Thyroid gland (tissue), 4 donors: ENCODE data around the gene THBS1. TPM values are rescaled to one million over a fixed set of nuclear protein-coding genes. Genes with fewer than 3 reads are reported as not detected.

Experiments used
- DNase-seq, 2 donors: peaks; one replicate each; pipeline ENCODE4 v3.0.0-alpha.2; 2019
- H3K27ac ChIP-seq, 3 donors: fragments of 200-600 bp; sonication (generic); 1 replicate in 2 of 3; 2 replicates in 1 of 3; pipeline ENCODE4 v1.5.1; 2016 to 2019; ENCODE audit warnings: mild to moderate bottlenecking in 1 of 3, moderate library complexity in 1 of 3
- H3K27me3 ChIP-seq: fragments of 200-600 bp; sonication (generic); one replicate; pipeline ENCODE4 v1.5.1; 2019
- H3K36me3 ChIP-seq, 2 donors: fragments of 200-600 bp; sonication (generic); one replicate each; pipeline ENCODE4 v1.5.1; 2016 to 2019
- H3K4me1 ChIP-seq, 2 donors: fragments of 200-600 bp; sonication (generic); one replicate each; pipeline ENCODE4 v1.5.1; 2017 to 2019
- H3K4me3 ChIP-seq, 3 donors: fragments of 200-600 bp; sonication (generic); replicated peaks in 1 of 3; 1 replicate in 2 of 3; 2 replicates in 1 of 3; pipeline ENCODE4 v1.5.1; 2016; ENCODE audit warnings: mild to moderate bottlenecking in 1 of 3
- H3K9me3 ChIP-seq: fragments of 200-600 bp; sonication (generic); one replicate; pipeline ENCODE4 v1.5.1; 2017
- POLR2A ChIP-seq, 2 donors: fragments of 450-650 bp; IDR thresholded peaks; one replicate each; pipeline ENCODE4 v1.6.1; 2017; ENCODE audit warnings: antibody characterized with exemption in 2 of 2, mild to moderate bottlenecking in 2 of 2, moderate library complexity in 1 of 2
- WGBS, 2 donors: methylation state at CpG; one replicate each; pipeline ENCODE4 v1.1.5; 2017; 5-methylcytosine and 5-hydroxymethylcytosine counted together
- intact Hi-C: fragments of 100-400 bp; cut with DNase I; formaldehyde crosslinking; loops from one replicate; pipeline ENCODE4 v1.15.1; 2023
- total RNA-seq, 4 donors: library from RNA; depleted of rRNA; stranded (reverse); fragments of >200 nt; gene quantifications; one replicate each; pipeline ENCODE4 v1.2.3, GENCODE V29; 2016
- TF ChIP-seq, protein P1 (sequence below), 6 experiments: fragments of 200-600 bp in 3 of 6; fragments of 450-650 bp in 3 of 6; sonication (generic) in 3 of 6; IDR thresholded peaks; one replicate each; pipeline ENCODE4 v1.5.1; 2016 to 2019; ENCODE audit warnings: antibody characterized with exemption in 6 of 6, mild to moderate bottlenecking in 2 of 6, inconsistent platforms in 1 of 6, moderate library complexity in 1 of 6

THBS1 gene
- total RNA-seq, 4 donors from 2014 or later, result 15.3 to 155 (median 57.8) TPM

DNA sequence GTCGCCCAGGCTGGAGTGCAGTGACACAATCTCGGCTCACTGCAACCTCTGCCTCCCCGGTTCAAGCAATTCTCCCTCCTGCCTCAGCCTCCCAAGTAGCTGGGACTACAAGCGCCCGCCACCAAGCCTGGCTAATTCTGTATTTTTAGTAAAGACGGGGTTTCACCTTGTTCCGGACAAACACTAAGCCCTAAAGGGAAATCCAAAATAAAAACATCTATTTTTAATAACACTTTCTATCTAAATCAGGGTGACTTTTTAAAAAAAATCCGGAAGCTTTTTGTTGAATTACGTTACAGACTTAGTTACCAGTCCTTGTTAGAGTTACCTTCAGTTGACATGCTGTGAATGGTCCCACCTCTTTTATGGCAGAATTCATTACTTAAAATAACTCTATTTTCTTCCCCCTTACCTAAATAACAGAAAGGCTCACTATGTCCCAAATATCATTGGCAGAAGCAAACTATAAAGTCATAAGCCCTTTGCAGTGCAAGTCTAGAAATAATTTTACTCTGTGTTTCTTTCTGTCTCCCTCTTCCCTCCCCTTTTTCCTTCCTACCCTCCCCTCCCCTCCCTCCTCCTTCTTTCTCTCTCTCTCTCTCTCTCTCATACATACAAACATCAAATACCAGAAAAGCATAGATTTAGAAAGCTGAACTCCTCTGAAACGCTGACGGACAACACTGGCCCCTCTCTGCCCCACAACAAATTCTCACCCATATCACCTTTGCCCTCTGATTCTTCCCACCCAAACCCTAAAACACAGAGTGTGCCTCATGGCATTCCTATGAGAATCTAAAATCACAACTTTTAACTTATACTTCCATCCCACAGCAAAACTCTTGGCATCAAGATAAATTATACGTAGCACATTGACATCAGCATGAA lies 18.3 kb downstream of the THBS1 start:
- Histone ChIP-seq H3K9me3 (no peaks in the 10 kb centered on the region), H3K4me3 (no peak overlapping the region), H3K27me3 (no peaks in the 10 kb centered on the region), H3K36me3 (no peaks in the 10 kb centered on the region), H3K27ac (no peak overlapping the region), H3K4me1 (no peaks in the 10 kb centered on the region)
- DNase-seq, result no peak
- no peak for TF ChIP-seq POLR2A (IDR thresholded peaks at IDR 0.05)
- TF ChIP-seq, protein P1, sequence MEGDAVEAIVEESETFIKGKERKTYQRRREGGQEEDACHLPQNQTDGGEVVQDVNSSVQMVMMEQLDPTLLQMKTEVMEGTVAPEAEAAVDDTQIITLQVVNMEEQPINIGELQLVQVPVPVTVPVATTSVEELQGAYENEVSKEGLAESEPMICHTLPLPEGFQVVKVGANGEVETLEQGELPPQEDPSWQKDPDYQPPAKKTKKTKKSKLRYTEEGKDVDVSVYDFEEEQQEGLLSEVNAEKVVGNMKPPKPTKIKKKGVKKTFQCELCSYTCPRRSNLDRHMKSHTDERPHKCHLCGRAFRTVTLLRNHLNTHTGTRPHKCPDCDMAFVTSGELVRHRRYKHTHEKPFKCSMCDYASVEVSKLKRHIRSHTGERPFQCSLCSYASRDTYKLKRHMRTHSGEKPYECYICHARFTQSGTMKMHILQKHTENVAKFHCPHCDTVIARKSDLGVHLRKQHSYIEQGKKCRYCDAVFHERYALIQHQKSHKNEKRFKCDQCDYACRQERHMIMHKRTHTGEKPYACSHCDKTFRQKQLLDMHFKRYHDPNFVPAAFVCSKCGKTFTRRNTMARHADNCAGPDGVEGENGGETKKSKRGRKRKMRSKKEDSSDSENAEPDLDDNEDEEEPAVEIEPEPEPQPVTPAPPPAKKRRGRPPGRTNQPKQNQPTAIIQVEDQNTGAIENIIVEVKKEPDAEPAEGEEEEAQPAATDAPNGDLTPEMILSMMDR (IDR thresholded peaks at IDR 0.05), result no peak
- WGBS, 2 donors, result 88 to 90% methylated on average over 12 of the region's 12 CpGs
- intact Hi-C loops, result no loop called here

- Histone ChIP-seq H3K27me3 (no peaks in the 10 kb centered on the region), H3K4me1 (no peaks in the 10 kb centered on the region), H3K4me3 (no peak overlapping the region), H3K36me3 (no peaks in the 10 kb centered on the region), H3K27ac (no peak overlapping the region), H3K9me3 (no peaks in the 10 kb centered on the region)
- DNase-seq, result no peak
- TF ChIP-seq, protein P1 (IDR thresholded peaks at IDR 0.05), result no peak
- no peak for TF ChIP-seq POLR2A (IDR thresholded peaks at IDR 0.05)
- WGBS, 2 donors, result 92 to 94% methylated on average over 2 of the region's 2 CpGs
- intact Hi-C loops, result no loop called here
Measured at GRCh38 chr15:39599871-39600270, 19.0 kb downstream of the THBS1 start.

GRCh38 chr15:39602143-39602542 lies 21.3 kb downstream of the THBS1 start:
- Histone ChIP-seq H3K9me3 (no peaks in the 10 kb centered on the region), H3K4me1 (no peaks in the 10 kb centered on the region), H3K27ac (no peak overlapping the region), H3K36me3 (no peaks in the 10 kb centered on the region), H3K27me3 (no peaks in the 10 kb centered on the region), H3K4me3 (no peak overlapping the region)
- no peak for TF ChIP-seq POLR2A (IDR thresholded peaks at IDR 0.05)
- TF ChIP-seq, protein P1 (IDR thresholded peaks at IDR 0.05), result no peak
- DNase-seq, result no peak
- intact Hi-C loops, result no loop called here
- 83 to 89% methylated on average over 5 of the region's 5 CpGs for WGBS, 2 donors

- Histone ChIP-seq H3K4me3 (no peak overlapping the region), H3K36me3 (no peaks in the 10 kb centered on the region), H3K4me1 (no peaks in the 10 kb centered on the region), H3K9me3 (no peaks in the 10 kb centered on the region), H3K27ac (no peak overlapping the region), H3K27me3 (no peaks in the 10 kb centered on the region)
- TF ChIP-seq, protein P1 (IDR thresholded peaks at IDR 0.05), result no peak
- TF ChIP-seq POLR2A (IDR thresholded peaks at IDR 0.05), result no peak
- 83 to 92% methylated on average over 1 of the region's 1 CpG for WGBS, 2 donors
- no peak for DNase-seq
- intact Hi-C loops, result no loop called here
Measured at GRCh38 chr15:39605146-39605545, 24.3 kb downstream of the THBS1 start.
